HG03469 (cell line): ENCODE data around the gene ZNF546.
"Not testable (repeated sequence)": the region's sequence is repeated elsewhere in the genome, so short reads cannot be mapped to it uniquely, and the experiment has no call there.

Experiments
- ATAC-seq: cut with Tn5 transposase; IDR thresholded peaks from one replicate; pipeline ENCODE4 v1.9.1; 2021; ENCODE audit warnings: mild to moderate bottlenecking, moderate library complexity, moderate number of reproducible peaks; ENCODE audit not compliant: unreplicated experiment

Gene ZNF546

GRCh38 chr19:39996811-39997637, at the start of gene ZNF546:
Gene ZNF546 (plus strand): TSS chr19:39997060. CDS start chr19:39998327, 1,267 bp downstream.
- ATAC-seq: peak; percentile 39

- no peak for ATAC-seq
These were observed 47.7 kb upstream of the ZNF546 start for GRCh38 chr19:39949026-39949747.

- no peak for ATAC-seq
These were observed 45.7 kb upstream of the ZNF546 start for GRCh38 chr19:39951065-39951650.

DNA sequence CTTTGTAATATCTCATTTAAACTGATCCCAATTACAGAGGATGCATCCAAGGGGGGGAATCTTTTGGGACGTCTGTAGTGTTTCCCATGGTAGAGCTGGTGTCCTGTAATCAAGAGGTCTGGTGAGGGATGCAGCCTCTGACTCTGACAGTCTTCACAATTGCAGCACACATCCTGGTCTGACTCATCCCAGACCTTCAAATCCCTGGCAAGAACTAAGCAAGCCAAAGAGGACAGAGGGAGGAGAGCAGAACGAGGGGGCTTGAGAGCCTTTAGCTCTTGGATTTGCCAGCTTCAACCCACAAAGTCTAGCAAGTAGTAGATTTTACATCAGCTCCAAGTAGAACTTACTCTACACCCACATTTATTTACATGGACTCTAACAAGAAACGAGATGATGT, 45.2 kb upstream of the ZNF546 start:
- ATAC-seq: no peak

DNA sequence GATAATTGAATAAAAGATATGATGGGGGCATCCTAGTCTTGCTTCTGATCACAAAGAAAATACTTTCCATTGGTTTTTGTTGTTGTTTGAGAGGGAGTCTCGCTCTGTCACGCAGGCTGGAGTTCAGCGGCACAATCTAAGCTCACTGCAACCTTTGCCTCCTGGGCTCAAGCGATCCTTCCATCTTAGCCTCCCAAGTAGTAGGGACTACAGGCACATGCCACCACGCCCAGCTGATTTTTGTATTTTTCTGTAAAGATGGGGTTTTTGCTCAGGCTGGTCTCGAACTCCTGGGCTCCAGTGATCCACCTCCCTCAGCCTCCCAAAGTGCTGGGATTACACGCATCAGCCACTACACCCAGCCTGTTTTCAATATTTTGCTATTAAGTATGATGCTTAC, 42.9 kb upstream of the ZNF546 start:
- no peak for ATAC-seq

GRCh38 chr19:39957886-39958285, 39.0 kb upstream of the ZNF546 start:
- not testable (repeated sequence) for ATAC-seq

GRCh38 chr19:39958942-39959341, 37.9 kb upstream of the ZNF546 start:
- not testable (repeated sequence) for ATAC-seq

DNA sequence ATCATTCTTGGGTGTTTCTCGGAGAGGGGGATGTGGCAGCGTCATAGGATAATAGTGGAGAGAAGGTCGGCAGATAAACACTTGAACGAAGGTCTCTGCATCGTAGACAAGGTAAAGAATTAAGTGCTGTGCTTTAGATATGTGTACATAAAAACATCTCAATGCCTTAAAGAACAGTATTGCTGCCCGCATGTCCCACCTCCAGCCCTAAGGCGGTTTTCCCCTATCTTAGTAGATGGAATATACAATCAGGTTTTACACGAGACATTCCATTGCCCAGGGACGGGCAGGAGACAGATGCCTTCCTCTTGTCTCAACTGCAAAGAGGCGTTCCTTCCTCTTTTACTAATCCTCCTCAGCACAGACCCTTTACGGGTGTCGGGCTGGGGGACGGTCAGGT, 37.5 kb upstream of the ZNF546 start:
- ATAC-seq: not testable (repeated sequence)

- no peak for ATAC-seq
These were observed 33.0 kb upstream of the ZNF546 start for GRCh38 chr19:39963898-39964297.

DNA sequence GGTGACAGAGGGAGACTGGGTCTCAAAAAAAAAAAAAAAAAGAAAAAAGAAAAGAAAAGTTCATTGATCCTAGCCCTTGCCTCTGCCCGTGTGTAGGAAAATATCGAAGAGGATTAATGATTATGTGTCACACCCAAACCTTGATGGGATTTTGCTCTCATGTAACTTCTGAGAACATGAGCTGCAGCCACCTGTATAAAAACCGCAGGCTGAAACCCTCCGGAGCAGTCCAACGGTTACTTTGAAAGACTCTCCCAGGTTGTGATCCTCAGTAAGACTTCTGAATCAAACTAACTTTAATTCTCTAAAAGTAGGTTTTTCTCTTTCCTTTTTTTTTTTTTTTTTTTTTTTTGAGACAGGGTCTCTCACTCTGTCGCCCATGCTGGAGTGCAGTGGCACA, 30.2 kb upstream of the ZNF546 start:
- ATAC-seq: no peak

DNA sequence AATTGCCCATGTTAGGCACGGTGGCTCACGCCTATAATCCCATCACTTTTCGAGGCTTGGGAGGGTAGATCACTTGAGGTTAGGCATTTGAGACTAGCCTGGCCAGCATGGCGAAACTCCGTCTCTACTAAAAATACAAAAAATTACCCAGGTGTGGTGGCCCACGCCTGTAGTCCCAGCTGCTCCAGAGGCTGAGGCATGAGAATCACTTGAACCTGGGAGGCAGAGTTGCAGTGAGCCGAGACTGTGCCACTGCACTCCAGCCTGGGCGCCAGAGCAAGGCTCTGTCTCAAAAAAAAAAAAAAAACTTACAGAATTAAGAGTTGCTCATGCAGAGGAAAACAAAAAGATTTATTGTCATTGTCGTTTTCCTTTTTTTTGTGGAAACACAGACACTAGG, 29.3 kb upstream of the ZNF546 start:
- no peak for ATAC-seq

DNA sequence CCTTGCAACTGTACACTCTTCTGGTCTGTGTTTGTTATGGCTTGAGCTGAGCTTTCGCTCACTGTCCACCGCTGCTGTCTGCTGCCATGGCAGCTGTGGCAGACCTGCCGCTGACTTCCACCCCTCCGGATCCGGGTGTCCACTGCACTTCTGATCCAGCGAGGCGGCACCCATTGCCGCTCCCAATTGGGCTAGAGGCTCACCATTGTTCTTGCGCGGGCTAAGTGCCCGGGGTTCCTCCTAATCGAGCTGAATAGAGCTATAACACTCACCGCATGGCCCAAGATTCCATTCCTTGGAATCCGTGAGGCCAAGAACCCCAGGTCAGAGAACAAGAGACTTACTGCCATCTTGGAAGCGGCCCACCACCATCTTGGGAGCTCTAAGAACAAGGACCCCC, 28.1 kb upstream of the ZNF546 start:
- no peak for ATAC-seq

DNA sequence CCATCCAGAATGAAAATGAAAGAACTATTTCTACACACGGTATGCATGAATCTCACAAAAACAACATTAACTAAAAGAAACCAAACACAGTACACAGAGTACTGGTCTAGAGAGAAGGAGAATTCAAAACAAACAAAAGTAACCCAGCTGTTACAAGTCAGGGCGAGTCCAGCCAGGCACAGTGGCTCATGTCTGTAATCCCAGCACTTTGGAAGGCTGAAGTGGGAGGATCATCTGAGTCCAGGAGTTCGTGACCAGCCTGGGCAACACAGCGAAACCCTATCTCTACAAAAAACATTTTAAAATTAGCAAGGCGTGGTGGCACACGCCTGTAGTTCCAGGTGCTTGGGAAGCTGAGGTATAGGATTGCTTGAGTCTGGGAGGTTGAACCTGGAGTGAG, 27.6 kb upstream of the ZNF546 start:
- no peak for ATAC-seq

- no peak for ATAC-seq
These were observed 27.0 kb upstream of the ZNF546 start for GRCh38 chr19:39969681-39970424.

GRCh38 chr19:39970425-39970674, 26.5 kb upstream of the ZNF546 start:
- no peak for ATAC-seq

DNA sequence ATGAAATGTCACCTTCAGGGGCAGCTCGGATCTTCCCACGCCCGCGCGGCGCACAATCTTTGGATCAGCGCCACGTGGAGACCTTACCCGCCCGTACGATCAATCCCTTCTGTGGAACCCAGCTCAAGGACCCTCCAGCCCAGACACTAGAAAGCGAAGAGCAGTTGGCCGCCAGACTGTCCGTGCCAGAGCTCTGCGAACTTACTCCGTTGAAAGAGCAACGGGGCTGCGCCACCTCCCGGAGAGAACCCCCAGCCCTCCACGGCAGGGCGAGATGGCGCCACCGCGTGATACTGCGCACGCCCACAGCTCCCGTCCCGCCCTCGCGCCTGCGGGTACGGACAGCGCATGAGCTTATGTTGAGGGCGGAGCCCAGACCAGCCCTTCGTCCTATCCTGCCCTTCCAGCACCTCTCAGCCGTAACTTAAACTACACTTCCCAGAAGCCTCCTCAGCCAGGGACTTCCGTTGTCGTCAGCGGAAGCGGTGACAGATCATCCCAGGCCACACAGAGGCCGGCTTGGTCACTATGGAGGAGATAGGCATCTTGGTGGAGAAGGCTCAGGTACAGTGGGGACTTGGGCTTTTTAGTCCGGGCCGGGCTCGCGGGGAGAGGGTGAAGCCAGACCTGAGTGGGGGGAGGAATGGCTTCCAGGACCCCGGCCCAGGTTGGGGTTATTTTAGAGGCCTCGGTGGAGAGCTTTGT, 26.0 kb upstream of the ZNF546 start, which contains the start of gene PSMC4:
PSMC4 (plus strand) TSS at position 491 of the 705 bp plus-strand sequence; CDS start at position 529, 38 bp downstream.
- ATAC-seq: peak; percentile 88

GRCh38 chr19:39971380-39972035, 25.4 kb upstream of the ZNF546 start:
- ATAC-seq: no peak

GRCh38 chr19:39974377-39975155, 22.3 kb upstream of the ZNF546 start:
- ATAC-seq: no peak

- ATAC-seq: no peak
These were observed 14.0 kb upstream of the ZNF546 start for GRCh38 chr19:39982883-39983282.
